Osteocyte (in vitro differentiated cells): ENCODE results near the gene TUBB6. TPM values are rescaled to one million over a fixed set of nuclear protein-coding genes. Genes with fewer than 3 reads are reported as not detected.

ENCODE experiments used
- DNase-seq: peaks from one replicate; pipeline ENCODE4 v3.0.0; 2021; ENCODE audit warnings: mixed read lengths; ENCODE audit not compliant: unreplicated experiment; ENCODE audit errors: extremely low spot score
- H3K27ac Mint-ChIP-seq: one replicate; pipeline ENCODE4 v1.8.0; 2021; ENCODE audit warnings: mild to moderate bottlenecking, mixed read lengths; ENCODE audit not compliant: unreplicated experiment
- H3K27me3 Mint-ChIP-seq: one replicate; pipeline ENCODE4 v1.8.0; 2021; ENCODE audit warnings: mixed read lengths; ENCODE audit not compliant: unreplicated experiment
- H3K36me3 Mint-ChIP-seq: one replicate; pipeline ENCODE4 v1.8.0; 2021; ENCODE audit warnings: mixed read lengths; ENCODE audit not compliant: unreplicated experiment
- H3K4me1 Mint-ChIP-seq: one replicate; pipeline ENCODE4 v1.8.0; 2021; ENCODE audit warnings: mixed read lengths; ENCODE audit not compliant: unreplicated experiment
- H3K4me3 Mint-ChIP-seq: one replicate; pipeline ENCODE4 v1.8.0; 2021; ENCODE audit warnings: mild to moderate bottlenecking, moderate library complexity, mixed read lengths; ENCODE audit not compliant: unreplicated experiment
- H3K9me3 Mint-ChIP-seq: one replicate; pipeline ENCODE4 v1.8.0; 2021; ENCODE audit warnings: mixed read lengths; ENCODE audit not compliant: unreplicated experiment
- CTCF ChIP-seq: fragments of 200-600 bp; sonication (generic); IDR thresholded peaks from 2 replicates; pipeline ENCODE4 v1.5.0; 2021; ENCODE audit warnings: antibody characterized with exemption, mild to moderate bottlenecking, moderate library complexity
- total RNA-seq: library from RNA; stranded (reverse); gene quantifications from 2 replicates; pipeline ENCODE4 v1.2.1, GENCODE V29; 2021

The TUBB6 gene
- total RNA-seq, 1 donor from 2014 or later, result 116 TPM

- TF ChIP-seq CTCF, result peak; percentile 33
- Mint-ChIP-seq H3K27me3 (no peaks in the 10 kb centered on the region), H3K27ac (no peak overlapping the region), H3K36me3 (no peaks in the 10 kb centered on the region), H3K9me3 (no peaks in the 10 kb centered on the region), H3K4me3 (no peak overlapping the region), H3K4me1 (peaks cover 52% of the 10 kb centered on the region)
- DNase-seq, result no peak
Measured at GRCh38 chr18:12283256-12283655, 24.8 kb upstream of the TUBB6 start.

- Mint-ChIP-seq H3K27ac (no peak overlapping the region), H3K9me3 (no peaks in the 10 kb centered on the region), H3K4me3 (no peak overlapping the region), H3K27me3 (no peaks in the 10 kb centered on the region), H3K4me1 (peaks cover 52% of the 10 kb centered on the region), H3K36me3 (no peaks in the 10 kb centered on the region)
- TF ChIP-seq CTCF, result no peak
- DNase-seq, result no peak
Measured at GRCh38 chr18:12283666-12284065, 24.4 kb upstream of the TUBB6 start.

- no peaks in the 10 kb centered on the region for H3K27me3 Mint-ChIP-seq
- no peak for DNase-seq
- no peak overlapping the region for H3K27ac Mint-ChIP-seq
- peaks cover 27% of the 10 kb centered on the region for H3K4me1 Mint-ChIP-seq
- H3K9me3 Mint-ChIP-seq, result no peaks in the 10 kb centered on the region
- H3K4me3 Mint-ChIP-seq, result peak overlapping the region; percentile 81
- no peak for TF ChIP-seq CTCF
- no peaks in the 10 kb centered on the region for H3K36me3 Mint-ChIP-seq
Measured at GRCh38 chr18:12287131-12287681, 20.8 kb upstream of the TUBB6 start.

GRCh38 chr18:12287684-12288402 is 20.2 kb upstream of the TUBB6 start:
- Mint-ChIP-seq H3K4me3 (peak overlapping the region; percentile 81), H3K9me3 (no peaks in the 10 kb centered on the region), H3K4me1 (peaks cover 21% of the 10 kb centered on the region), H3K27me3 (no peaks in the 10 kb centered on the region), H3K27ac (peak overlapping the region; percentile 78), H3K36me3 (no peaks in the 10 kb centered on the region)
- no peak for TF ChIP-seq CTCF
- DNase-seq, result no peak

- TF ChIP-seq CTCF, result no peak
- Mint-ChIP-seq H3K27ac (peak overlapping the region; percentile 78), H3K9me3 (no peaks in the 10 kb centered on the region), H3K4me1 (peaks cover 17% of the 10 kb centered on the region), H3K27me3 (no peaks in the 10 kb centered on the region), H3K36me3 (no peaks in the 10 kb centered on the region), H3K4me3 (peak overlapping the region; percentile 81)
- no peak for DNase-seq
Measured at GRCh38 chr18:12288403-12288755, 19.7 kb upstream of the TUBB6 start.
